GM18873 (cell line): ENCODE data around the gene ZDHHC16.
A peak's percentile ranks its signal among the peaks of the same experiment; 100 is the strongest.
"Not testable (repeated sequence)": the region's sequence is repeated elsewhere in the genome, so short reads cannot be mapped to it uniquely, and the experiment has no call there.

ENCODE experiments used
- ATAC-seq: cut with Tn5 transposase; IDR thresholded peaks from one replicate; pipeline ENCODE4 v1.9.1; 2021; ENCODE audit warnings: mild to moderate bottlenecking, moderate library complexity, moderate number of reproducible peaks; ENCODE audit not compliant: unreplicated experiment, low FRiP score

ZDHHC16 gene

DNA sequence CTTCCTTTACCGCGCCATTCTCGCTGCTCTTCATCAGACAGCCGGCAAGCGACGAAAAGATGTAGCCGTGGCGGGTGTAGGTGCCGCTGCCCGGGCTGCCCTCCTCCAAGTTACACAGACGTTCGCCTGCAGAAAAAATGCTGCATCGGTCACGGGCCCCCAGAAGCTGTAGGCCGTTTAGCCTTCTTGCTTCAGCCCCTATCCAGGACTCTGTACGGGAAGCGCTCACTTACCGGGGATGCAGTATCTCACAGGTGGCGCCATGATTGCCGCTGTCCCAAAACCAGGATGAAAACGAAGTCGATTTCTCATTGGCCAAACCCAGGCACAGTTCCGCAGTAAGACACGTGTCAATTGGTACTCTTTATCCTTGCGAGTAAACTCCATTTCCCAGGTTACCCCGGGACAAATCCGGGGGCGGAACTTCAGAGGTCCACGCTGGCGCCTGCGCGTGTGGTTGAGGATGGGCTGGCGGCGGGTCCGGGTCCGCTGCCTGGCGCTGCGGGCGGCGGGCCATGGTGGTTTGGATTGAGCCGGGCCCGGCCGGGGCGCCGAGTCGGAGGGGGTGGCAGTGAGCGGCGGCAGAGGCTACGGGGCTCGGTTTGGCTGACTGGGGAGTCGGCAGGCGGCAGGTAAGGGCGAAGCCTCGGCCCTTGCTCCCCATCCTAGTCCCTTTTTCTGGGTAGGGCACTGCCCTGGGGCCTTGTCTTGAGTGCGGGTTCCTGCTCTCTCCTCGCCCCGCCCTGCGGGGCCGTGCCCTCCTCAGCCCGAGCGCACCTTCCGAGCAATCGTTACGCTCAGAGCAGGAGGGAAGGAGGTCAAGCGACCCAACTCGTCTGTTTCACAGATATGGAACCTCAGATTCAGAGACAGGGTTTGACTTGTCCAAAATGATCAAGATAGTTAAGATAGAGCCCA, at the start of gene ZDHHC16, which contains the start of gene EXOSC1:
Gene ZDHHC16 (plus strand): TSS at position 454 of the 918 bp plus-strand sequence. CDS start 5,501 bp downstream, outside the sequence.
Gene EXOSC1 (minus strand): TSS at position 285 of the 918 bp plus-strand sequence. CDS start 21 bp downstream, at position 264.
- ATAC-seq = peak; percentile 95

DNA sequence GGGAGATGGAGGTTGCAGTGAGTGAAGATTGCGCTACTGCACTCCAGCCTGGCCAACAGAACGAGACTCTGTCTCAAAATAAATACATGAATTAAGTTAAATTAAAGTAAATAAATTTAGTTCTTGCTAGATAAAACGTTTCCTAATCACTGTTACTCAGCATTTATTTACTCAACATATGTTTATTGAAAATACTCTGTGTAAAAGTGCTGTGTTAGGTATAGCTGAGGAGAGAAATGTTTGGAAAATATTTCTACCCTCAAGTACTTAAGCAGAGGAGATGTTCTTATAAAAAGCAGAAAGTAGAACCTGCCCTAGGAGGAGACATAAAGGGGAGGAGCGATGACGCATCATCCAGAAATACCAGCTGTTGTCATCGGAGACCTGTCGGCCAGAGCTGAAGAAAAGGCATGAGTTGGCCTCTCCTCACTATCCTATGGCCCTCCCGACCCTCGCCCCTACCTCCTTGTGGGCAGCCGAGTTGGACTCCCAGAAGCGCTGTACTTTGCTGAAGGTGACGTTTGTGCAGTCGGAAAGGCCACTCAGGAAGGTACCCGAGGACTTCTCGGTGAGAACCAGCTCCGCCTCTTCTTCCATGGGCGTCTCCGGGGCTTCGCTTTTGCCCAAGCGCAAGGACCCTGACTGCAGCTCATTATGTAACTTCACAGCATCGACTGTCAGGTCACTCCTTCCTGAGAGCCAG, 46.0 kb upstream of the ZDHHC16 start:
- ATAC-seq = peak; percentile 43

DNA sequence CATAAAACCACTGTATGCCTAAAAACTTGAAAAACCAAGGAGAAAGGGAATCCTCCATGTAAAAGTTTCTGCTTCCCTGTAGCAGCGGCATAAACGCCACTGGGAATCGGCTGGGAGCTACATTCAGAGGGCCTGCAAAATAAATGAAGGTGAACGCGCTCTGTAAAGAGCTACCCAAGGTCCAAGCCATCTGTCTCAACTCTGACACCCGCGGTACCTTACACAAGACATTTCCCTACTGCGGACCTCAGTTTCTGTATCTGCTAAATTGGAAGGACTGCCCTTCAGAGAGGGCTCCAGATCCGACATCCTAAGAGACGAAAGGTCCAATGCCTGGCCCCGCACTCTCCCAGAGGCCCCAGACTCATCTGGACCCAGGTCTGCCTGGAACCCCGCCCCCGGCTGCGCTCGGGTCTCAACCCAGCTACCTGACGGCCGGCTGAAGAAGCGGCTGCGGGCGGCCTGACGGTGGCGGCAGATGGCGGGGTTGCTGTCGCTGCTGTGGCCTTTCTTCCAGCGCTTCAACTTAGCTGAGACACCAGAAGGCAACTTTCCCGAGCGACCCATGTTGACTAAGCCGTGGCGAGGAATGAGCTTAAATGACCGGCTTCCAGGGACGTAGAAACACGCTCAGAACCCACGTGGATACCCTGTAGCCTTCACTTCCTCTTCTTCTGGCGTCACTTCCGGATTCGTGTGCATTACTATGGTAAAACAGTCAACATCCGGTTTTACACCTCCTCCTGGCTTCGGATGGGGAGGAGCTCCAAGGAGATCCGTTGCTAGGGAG, 45.1 kb upstream of the ZDHHC16 start, which contains the start of gene RRP12:
Gene RRP12 (minus strand): TSS at position 676 of the 790 bp plus-strand sequence. CDS start 109 bp downstream, at position 567.
- peak; percentile 84 for ATAC-seq

DNA sequence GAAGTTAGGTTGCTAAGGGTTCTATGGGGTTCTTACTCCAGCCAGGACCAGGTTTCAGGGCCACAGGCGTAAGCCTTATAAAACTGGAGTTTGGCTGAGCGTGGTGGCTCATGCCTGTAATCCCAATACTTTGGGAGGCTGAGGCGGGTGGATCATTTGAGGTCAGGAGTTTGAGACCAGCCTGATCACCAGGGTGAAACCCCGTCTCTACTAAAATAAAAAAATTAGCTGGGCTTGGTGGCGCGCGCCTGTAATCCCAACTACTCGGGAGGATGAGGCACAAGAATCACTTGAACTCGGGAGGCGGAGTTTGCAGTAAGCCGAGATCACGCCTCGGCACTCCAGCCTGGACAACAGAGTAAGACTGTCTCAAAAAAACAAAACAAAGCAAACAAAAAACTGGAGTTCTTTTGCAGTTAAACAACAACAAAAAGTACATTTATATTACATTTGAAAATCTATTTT, 44.5 kb upstream of the ZDHHC16 start:
- ATAC-seq = no peak

DNA sequence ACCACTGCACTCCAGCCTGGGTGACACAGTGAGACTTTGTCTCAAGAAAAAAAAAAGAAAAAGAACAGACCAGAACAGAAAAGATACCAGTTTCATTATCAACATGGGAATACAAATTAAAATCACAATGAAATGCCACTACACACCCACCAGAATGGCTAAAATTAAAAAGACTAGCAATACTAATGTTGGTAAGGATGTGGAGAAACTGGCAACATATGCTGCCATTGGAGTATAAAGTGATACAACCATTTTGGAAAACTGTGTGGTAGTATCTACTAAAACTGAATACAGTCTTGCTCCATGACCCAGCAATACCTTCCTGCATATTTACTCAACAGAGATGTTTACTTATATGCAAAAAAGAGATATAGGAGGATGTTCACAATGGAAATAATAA, 41.9 kb upstream of the ZDHHC16 start:
- no peak for ATAC-seq

DNA sequence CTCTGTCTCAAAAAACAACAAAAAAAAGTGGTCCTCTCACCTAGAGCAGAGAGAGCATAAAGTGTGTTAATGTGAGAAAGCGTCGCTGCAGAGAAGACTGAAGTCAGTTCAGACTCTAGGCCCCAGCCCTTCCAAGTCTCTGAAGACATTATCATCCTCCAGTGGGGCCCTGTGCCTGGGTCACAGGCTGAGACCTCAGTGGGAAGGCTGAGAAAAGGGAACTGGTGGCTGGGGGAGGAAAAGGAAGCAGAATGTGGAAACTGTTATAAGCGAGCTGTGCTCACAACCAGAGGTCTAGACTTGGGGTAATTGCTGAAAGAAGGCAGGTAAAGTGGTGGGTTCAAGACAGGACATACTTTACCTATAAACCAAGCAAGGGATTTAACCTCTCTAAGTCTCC, 39.9 kb upstream of the ZDHHC16 start:
- no peak for ATAC-seq

DNA sequence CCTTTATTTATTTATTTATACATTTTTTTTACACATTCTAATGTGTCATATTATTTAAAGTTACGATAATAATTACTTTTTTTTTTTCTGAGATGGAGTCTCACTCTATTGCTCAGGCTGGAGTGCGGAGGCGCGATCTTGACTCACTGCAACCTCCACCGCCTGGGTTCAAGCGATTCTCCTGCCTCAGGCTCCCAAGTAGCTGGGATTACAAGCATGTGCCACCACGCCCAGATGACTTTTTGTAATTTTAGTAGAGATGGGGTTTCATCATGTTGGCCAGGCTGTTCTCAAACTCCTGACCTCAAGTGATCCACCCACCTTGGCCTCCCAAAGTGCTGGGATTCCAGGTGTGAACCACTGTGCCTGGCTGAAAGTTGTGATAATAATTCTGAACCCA, 39.5 kb upstream of the ZDHHC16 start:
- not testable (repeated sequence) for ATAC-seq

DNA sequence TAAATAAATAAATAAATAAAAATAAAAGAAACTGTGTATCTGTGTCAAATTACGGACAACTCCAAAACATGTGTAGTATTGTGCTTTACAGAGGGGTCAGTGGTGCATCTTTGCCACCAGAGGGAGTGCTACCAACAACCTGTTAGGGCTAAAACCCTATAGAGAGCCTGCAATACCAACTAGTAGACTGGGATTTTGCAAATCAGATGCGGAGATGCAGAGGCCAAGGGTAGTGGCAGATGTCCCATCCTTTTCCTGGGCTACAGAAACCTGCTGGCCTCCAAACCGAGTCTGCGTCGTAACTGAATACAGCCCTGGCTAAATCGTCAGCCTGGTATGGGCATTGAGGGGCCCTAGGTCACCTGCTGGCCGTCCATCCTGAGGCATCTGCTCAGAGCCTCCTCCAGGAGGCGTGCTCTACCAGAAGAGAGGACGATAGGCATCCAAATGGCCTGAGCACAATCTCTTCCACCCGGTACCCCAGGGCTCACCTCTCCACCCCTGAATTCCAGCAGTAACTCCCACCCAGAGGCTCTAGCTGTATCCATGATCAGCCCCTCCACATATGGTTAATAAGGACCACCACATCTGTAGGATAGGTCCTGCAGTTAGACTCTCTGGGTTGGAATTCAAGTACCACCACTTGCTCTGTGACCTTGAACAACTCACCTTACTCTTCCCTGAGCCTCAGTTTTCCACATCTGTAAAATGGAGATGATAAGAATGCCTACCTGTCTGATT, 38.6 kb upstream of the ZDHHC16 start:
- ATAC-seq = peak; percentile 73

DNA sequence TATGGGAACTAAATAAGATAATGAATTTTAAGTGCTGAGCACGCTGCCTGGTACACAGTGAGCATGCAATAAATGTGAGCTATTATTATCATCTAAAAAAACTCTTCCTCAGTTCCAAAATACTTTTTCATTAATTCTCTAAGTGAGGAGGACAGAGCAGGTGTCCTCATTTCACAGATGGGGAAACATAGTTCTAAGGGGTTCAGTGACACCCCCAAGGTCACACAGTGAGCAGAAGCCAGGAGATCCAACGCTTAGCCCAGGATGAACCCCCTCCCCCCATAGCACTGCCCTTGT, 38.1 kb upstream of the ZDHHC16 start:
- ATAC-seq = no peak

DNA sequence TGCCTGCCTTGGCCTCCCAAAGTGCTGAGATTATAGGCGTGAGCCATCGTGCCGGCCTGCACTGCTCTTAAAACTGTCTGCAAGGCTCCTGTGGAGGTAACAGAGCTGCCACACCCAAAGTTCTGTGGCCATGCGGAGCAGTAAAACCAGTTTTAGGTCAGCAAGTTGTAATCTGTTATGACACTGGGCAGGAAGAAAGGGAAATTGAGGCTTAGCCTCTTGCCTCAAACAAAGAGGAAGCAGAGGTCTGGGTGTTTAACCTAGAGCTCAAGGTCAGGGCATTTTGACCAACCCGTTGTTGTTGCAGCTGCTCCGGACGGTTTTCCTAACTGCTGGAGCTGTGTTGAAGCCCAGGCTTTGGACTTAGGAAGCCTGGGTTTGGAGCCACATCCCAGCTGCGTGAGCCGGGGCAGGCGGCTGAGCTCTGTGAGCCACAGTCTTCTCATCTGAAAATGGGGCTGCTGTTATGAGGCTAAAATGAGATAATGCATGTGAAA, 37.4 kb upstream of the ZDHHC16 start:
- ATAC-seq = no peak

DNA sequence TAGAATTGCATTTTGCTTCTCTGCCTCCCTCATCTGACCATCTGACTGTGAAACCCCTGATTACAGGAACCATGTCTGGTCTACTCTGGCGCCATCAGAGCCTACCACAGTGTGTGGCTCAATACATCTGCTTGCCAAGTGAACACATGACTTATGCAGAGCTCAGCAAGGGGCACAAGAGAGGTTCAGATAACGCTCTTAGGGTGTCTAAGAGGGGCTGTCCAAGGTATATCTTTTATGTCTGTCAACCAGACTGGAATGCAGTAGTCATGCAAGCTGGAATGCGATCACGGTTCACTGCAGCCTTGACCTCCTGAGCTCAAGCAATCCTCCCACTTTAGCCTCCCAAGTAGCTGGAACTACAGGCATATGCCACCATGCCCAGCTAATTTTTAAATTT, 34.6 kb upstream of the ZDHHC16 start:
- no peak for ATAC-seq

DNA sequence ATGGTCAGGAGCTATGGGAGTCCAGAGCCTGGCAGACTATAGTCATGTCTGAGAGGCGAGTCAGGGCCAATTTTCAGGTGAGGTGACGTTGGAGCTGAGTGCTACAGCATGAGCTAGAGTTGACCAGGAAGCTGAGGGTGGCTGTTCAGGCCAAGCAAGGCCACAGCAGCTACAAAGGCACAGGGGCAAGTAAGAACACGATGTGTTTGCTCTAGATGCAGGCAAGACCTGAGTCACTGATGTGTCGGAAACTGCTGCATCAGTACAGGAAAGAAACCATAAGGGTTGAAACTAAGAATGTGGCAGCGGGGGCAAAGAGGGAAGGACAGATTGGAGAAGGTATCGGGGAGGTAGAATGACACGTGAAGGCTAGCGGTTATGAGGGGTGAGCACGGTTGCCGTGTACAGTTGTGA, 33.1 kb upstream of the ZDHHC16 start:
- ATAC-seq = no peak

DNA sequence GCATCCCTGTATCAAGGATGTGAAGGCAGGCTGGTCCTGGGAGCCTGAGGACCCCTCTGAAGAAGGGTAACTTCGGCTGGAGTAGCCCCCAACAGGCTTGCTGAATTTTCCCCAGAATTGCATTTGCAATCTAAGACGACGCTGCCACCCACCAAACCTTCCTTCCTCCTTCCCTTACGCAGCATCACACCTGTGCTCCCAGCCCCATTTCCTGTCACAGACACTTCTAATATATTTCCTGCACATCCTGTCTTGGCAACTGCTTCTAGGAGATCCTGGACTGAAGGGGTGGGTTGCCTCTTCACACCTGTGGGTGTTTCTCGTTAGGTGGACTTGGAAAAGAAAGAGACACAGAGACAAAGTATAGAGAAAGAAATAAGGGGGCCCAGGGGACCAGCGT, 29.4 kb upstream of the ZDHHC16 start:
- no peak for ATAC-seq

DNA sequence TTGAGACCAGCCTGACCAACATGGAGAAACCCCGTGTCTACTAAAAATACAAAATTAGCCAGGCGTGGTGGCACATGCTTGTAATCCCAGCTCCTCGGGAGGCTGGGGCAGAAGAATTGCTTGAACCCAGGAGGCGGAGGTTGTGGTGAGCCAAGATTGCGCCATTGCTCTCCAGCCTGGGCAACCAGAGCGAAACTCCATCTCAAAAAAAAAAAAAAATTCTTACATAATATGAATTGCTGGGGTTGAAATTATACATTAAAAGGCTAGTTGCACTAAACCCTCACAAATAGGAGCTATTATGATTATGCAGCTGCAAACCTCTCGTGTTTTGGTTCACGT, 22.2 kb upstream of the ZDHHC16 start:
- ATAC-seq = not testable (repeated sequence)

DNA sequence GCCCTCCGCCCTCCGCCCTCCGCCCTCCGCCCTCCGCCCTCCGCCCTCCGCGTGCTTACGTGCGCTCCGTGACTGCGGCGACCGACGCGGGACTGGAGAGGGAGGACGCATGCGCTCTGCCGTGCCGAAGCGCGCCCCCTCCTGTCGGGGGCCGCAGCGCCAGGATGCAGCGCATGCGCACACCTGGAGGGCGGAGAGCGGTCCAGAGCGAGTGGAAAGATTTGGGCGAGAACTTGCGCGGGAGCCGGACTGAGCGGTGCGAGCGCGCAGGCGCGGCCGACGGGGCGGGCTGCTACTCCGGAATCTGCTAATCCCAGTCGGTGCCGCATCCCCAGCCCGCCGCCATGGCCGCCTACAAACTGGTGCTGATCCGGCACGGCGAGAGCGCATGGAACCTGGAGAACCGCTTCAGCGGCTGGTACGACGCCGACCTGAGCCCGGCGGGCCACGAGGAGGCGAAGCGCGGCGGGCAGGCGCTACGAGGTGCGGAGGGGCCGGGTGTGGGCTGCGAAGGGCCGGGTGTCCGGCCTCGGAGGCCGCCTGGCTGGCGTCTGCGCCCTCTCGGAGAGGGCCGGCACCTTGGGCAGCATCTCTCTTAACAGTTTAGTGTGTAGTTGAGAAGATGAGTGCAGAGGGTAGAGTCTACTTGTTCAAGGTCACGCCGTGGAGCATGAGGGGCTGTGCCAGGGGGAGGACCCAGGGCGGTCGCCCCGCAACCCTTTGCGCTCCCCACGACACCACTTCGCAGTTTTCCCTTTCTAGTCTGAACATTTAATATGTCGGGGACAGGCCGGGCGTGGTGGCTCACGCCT, 19.8 kb upstream of the ZDHHC16 start, which contains the start of gene PGAM1:
Gene PGAM1 (plus strand): TSS at position 228 of the 812 bp plus-strand sequence. CDS start 117 bp downstream, at position 345.
- ATAC-seq = peak; percentile 61

DNA sequence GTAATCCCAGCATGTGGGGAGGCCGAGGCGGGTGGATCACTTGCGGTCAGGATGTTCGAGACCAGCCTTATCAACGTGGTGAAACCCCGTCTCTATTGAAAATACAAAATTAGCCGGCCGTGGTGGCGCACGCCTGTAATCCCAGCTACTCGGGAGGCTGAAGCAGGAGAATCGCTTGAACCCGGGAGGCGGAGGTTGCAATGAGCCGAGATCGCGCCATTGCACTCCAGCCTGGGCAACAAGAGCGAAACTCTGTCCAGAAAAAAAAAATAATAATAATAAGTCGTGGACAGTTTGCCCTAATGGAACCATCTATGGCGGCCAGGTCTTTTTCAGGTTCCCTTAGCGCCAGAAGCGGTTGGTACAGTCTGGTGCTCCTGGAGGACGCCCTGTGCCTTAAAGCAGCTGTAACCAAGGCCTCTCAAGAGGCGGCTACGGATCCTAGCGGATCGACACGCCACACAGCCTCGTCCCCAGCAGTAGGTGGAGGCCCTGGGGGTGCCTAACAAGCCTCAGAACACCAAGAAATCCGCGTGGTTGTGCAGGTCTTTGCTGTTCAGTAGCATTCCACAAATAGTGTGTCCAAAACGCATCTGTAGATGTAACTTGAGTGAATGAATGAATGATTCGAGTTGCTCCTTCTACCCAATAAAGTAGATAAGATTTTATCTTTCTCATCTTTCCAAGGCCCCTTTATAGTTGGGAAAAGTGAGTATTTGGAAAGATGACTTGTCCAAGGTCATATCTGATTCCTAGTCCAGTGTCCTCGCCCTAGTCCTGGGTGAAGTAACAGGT, 19.0 kb upstream of the ZDHHC16 start:
- ATAC-seq = no peak

DNA sequence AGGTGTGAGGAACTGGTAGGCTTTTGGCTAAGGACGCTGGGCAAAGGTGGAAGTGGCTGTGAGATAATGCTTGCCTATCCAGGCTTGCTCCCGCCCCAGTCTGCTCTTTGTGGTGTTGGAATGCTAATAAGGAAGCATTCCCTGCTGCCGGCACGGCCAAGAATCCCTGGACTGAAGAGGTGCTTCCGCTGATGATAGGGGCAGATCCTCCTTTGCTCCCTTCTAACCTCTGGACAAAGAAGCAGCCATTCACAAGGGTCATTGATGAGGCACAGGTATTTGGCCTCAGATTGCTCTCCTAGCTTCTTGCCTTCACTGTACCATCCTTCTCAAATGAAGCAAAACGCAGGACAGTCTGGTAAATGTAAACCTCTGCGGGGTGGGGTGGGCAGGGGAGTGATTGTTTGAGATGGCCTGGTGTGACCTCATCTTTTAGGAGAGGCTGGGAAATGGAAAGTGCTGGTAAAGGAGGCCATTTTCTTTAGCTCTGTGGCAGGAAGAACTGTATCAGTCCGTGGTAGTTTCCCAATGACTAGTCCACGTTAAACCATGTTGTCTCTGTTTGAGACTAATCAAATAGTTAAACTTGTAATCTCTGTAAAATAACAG, 18.3 kb upstream of the ZDHHC16 start:
- ATAC-seq = no peak

DNA sequence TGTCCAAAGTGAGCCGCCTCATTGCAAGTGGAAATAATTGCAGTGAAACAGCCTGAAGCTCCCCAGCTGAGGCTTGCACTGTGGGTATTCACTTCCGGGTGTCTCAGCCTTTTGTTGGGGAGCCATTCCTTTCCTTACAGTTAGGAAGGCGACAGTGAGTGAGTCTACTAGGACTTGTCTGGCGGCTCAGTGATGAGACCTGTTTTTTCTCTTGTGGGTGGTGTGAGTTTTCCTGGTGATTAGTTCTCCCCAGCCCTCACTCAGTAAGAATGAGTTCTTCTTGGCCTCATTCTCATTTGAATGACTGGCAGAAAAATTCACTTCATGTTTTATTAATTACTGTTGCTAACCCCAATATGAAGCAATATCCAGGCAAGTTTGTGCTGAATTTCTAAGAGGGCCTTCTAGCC, 17.4 kb upstream of the ZDHHC16 start:
- ATAC-seq = no peak
